HG03457 (cell line): Measurements from ENCODE around the gene SLC13A5.

Experiments used
- ATAC-seq: cut with Tn5 transposase; IDR thresholded peaks from one replicate; pipeline ENCODE4 v1.9.1; 2021; ENCODE audit warnings: moderate number of reproducible peaks; ENCODE audit not compliant: unreplicated experiment

Gene SLC13A5

GRCh38 chr17:6639586-6640535, 73.3 kb downstream of the SLC13A5 start:
- peak; percentile 3 for ATAC-seq

DNA sequence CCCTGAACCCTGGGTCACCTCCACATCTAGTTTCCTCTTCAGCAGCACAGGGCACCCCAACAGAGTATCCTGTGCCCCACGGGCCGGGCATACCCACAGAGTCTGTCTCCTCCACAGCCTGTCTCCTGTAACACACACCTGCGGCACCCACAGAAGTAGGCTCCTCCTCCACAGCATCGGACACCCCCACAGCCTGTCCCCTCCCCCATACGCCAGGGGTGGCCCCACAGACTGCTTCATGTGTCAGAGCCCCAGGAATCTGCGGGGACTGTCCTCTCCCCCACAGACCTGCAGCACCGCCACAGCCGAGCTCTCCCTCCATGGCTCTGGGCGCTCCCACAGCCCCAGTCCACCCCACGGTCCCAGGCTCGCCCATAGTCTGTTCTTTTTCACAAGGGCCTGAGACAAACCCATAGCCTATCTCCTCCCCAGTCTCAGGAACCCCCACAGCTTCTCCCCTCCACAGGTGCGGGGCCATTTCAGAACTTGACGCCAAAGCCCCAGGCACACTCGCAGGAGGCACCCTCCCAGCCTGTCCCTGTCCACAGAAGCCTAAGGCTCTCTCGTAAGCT, 74.1 kb downstream of the SLC13A5 start:
- ATAC-seq, result no peak

DNA sequence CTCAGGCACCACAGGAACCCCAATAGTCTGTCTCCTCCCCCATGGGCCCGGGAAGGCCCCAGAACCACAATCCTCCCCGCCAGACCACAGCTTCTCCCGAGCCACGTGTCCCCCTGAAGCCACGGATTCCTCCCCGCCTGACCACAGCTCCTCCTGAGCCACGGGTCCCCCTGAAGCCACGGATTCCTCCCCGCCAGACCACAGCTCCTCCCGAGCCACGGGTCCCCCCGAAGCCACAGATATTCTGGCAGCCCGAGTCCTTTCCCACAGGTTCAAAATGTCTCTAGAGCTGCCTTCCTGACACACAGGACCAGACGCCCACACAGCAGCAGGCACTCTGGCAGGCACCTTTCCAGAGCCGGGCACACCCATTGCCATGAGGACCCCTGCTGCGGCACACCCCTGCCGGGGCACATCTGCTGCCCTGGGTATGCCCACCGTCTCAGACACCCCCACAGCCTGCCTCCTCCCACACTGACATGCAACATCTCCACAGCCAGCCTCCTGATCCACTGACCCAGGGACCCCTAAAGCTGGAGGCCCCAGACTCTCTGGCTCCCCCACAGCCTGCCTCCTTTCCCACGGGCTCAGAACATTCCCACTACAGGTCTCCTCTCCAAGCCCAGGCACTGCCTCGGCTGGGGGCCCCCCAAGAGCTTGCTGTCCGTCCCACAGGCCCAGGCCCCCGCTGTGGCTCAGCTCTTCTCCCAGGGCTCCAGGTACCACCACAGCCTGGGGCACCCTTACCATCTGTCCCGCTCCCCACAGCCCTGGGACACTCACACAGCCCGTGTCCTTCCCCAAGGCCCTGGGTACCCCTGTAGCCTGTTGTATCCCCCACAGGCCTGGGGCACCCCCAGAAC, 74.9 kb downstream of the SLC13A5 start:
- no peak for ATAC-seq

DNA sequence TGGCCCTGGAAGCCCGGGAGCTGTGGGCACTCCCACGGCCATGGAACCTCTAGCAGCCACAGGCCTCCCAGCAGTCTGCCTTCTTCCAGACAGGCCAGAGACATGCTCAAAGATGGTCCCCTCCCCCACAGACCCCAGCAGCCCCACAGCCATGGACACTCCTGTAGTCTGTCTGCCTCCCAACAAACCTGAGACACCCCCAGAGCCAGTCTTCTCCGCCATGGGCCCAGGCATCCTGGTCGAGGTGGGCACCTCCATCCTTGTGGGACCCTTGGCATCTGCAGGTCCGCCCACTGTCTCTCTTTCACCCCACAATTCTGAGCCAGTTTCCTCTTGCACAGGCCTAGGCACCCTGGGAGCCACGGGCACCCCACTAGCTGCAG, 75.7 kb downstream of the SLC13A5 start:
- ATAC-seq, result no peak

DNA sequence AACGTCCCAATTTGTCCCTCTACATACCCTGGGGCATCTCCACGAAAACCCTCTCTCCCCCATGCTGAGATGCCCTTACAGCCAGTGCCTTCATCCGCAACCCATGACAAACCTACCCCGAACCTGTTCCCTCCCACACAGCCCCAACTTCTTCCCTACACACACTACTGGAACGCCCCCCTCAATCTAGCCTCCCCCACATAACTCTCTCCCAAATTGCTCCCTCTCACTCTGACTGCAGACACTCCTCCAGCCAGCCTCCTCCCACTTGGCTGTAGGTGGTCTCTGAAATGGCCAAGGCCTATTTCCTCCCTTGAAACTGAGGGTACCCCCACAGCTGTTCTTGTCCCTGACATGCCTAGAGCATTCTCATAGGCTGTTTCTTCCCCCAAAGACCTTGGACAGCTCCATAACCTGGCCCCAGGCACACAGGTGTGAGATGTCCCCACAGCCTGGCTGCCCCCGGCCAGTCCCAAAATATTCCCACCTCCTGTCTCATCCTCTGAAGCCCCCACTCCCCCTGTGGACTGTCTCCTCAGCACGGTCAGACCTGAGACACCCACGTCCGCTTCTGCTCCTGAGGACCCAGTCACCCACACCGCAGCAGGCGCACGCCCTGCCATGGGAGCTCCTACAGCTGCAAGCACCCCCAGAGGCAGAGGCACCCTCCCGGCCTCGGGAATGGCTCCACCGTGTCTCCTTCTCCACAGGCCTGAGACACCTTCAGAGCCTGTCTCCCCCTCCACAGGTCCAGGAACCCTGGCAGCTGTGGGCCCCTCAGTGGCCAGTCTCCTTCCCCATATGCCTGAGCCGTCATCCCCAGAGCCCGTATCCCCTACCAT, 76.3 kb downstream of the SLC13A5 start:
- ATAC-seq, result no peak

DNA sequence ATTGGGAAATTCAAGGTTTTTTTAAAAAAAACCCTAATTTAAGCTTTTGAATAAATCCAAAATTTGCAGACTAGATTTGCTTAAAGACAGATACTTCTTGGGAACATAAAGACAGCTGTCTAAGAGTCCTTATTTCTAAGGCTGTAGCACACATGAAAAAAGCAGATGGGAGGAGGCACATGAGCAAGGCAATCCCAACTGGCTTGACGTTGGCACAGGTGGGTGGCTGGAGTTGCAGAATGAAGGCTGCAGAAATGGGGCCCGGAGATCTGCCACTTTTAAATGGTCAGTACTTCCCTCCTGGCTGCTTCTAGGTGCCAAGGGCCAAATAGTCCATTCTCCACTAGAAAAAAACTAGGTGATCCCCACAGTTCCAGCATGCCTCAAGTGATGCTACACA, 77.1 kb downstream of the SLC13A5 start:
- no peak for ATAC-seq
